Panc1 (cell line): ENCODE results near the gene HOMER2. TPM values are rescaled to one million over a fixed set of nuclear protein-coding genes. Genes with fewer than 3 reads are reported as not detected.

Experiments used
- ATAC-seq: fragments of 200-7000 bp; cut with Tn5 transposase; 2 replicates; pipeline ENCODE4 v1.9.1; 2020; ENCODE audit warnings: mild to moderate bottlenecking, moderate library complexity
- BruUV-seq: library from RNA; stranded (reverse); fragments of 400-500 nt; replicated peaks from 2 replicates; lab custom pipeline; 2021; lab: Mats Ljungman, UMichigan
- CTCF ChIA-PET: fragments of 300-600 bp; sonication (Branson Sonifier 250); formaldehyde crosslinking; loops from one replicate; lab custom pipeline; 2022; ENCODE audit warnings: antibody characterized with exemption; lab: Charles Lee
- POLR2A ChIA-PET: fragments of 300-600 bp; sonication (Branson Sonifier 250); formaldehyde crosslinking; loops from one replicate; lab custom pipeline; 2022; ENCODE audit warnings: antibody characterized with exemption; lab: Charles Lee
- DNase-seq: peaks from one replicate; pipeline ENCODE4 v3.0.0-alpha.2; 2010; ENCODE audit warnings: low read depth, low spot score
- H3K27ac ChIP-seq: 2 replicates; pipeline ENCODE4 v1.5.1; 2011; ENCODE audit warnings: mild to moderate bottlenecking, low read length, inconsistent platforms
- H3K27me3 ChIP-seq: fragments of 200-500 bp; sonication (Bioruptor generic); 2 replicates; pipeline ENCODE4 v1.6.0; 2014; ENCODE audit warnings: low read length, inconsistent platforms; ENCODE audit not compliant: control insufficient read depth, insufficient read depth
- H3K36me3 ChIP-seq: fragments of 200-500 bp; sonication (Bioruptor generic); 2 replicates; pipeline ENCODE4 v1.5.1; 2014; ENCODE audit warnings: inconsistent platforms, mild to moderate bottlenecking, low read length, moderate library complexity; ENCODE audit not compliant: control insufficient read depth, insufficient read depth
- H3K4me1 ChIP-seq: 2 replicates; pipeline ENCODE4 v1.5.1; 2011; ENCODE audit warnings: inconsistent platforms, mild to moderate bottlenecking, low read length, moderate library complexity; ENCODE audit not compliant: control insufficient read depth, insufficient read depth
- H3K4me3 ChIP-seq, 2 experiments: 2 replicates each; pipeline ENCODE4 v1.5.1; 2011 to 2012; ENCODE audit warnings: low read depth in 2 of 2, low read length in 2 of 2, mild to moderate bottlenecking in 2 of 2, inconsistent platforms in 1 of 2, moderate library complexity in 1 of 2
- H3K9me3 ChIP-seq: fragments of 200-500 bp; sonication (Bioruptor generic); 2 replicates; pipeline ENCODE4 v1.5.1; 2014; ENCODE audit warnings: low read depth, mild to moderate bottlenecking, inconsistent platforms, low read length, moderate library complexity; ENCODE audit not compliant: control insufficient read depth, insufficient read depth
- POLR2AphosphoS5 ChIP-seq: IDR thresholded peaks from 2 replicates; pipeline ENCODE4 v1.6.1; 2012; ENCODE audit warnings: mild to moderate bottlenecking, low read depth, low read length, moderate library complexity
- REST ChIP-seq, 2 experiments: IDR thresholded peaks; 2 replicates each; pipeline ENCODE4 v1.6.1; 2011 to 2012; ENCODE audit warnings: low read depth in 2 of 2, control low read depth in 1 of 2, low read length in 1 of 2, mild to moderate bottlenecking in 1 of 2, moderate library complexity in 1 of 2; ENCODE audit not compliant: insufficient read depth in 1 of 2
- SIN3A ChIP-seq: IDR thresholded peaks from 2 replicates; pipeline ENCODE4 v1.6.1; 2012; ENCODE audit warnings: low read depth, mild to moderate bottlenecking, low read length, moderate library complexity, borderline replicate concordance; ENCODE audit not compliant: insufficient read depth
- TCF7L2 ChIP-seq: IDR thresholded peaks from 2 replicates; pipeline ENCODE4 v1.6.1; 2011; ENCODE audit warnings: mild to moderate bottlenecking, low read depth, low read length, inconsistent platforms
- in situ Hi-C: cut with HindIII; loops from 2 replicates; pipeline ENCODE4 v1.10.0; 2016; ENCODE audit warnings: low sequenced_read_pairs, low pct_unique_long_range_greater_than_20kb
- intact Hi-C: fragments of 100-400 bp; cut with micrococcal nuclease; formaldehyde crosslinking; loops from one replicate; pipeline ENCODE4 v1.10.0; 2022; ENCODE audit not compliant: unreplicated experiment
- total RNA-seq: library from RNA; stranded (reverse); gene quantifications from one replicate; pipeline ENCODE4 v1.2.1, GENCODE V29; 2021; ENCODE audit not compliant: unreplicated experiment
- TF ChIP-seq, protein P1 (sequence below): fragments of 450-650 bp; IDR thresholded peaks from 2 replicates; pipeline ENCODE4 v1.5.1; 2017; ENCODE audit warnings: mild to moderate bottlenecking

The HOMER2 gene
- total RNA-seq, 1 experiment from 2014 or later = 35.9 TPM

DNA sequence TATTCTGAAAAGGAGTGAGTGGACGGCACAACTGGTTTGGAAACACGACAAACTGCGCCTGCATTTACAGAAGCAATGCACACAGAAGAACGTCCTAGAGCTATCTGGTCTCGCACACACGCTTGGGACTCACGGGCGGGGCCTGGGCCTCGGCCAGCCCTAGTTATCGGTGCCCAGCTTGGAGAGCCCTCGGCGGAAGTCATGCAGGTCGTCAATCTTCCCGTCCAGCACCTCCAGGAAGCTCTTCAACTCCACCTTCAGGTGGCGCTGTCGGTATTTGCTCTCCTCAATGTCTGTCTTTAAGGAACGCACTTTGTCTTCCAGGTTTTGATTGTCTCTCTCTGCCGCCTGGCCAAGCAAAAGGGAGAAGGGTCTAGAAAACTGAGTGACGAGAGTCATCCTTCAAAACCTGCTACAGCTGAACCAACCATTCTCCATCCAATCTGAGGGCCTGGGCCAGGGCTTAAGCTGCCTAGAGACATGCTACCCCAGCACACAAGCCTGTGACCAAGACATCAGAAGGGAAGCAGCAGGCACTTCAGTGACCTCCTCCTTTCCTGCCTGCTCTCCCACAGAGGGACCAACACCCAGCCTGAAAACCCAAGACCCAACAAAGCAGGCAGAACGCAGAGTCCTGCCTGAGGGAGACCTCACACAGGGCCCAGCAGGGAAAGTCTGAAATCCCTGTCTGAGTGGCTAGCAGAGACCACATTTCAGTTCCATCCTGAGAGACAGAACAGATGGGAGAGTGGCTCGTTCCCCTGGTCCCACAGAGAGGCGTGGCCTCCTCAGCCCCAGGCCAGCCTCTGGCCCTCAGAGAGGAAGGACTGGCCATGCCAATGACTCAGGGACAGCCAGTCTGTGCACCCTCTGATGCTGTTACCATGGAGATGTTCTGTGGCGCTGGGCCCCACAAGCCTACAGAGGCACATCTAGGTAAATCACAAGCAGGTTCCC, 102.7 kb downstream of the HOMER2 start:
- POLR2A ChIA-PET = no interaction called here
- CTCF ChIA-PET = interaction anchor here (0.8 to 1.2 kb wide), 3 partner anchors 143 to 307 kb away, joined by 3 to 10 read pairs (median 5); no protein-coding TSS in a partner anchor
- Histone ChIP-seq H3K36me3 (no peaks in the 10 kb centered on the region), H3K27me3 (no peaks in the 10 kb centered on the region), H3K4me1 (no peaks in the 10 kb centered on the region), H3K4me3 (no peak overlapping the region), H3K27ac (no peak overlapping the region), H3K9me3 (no peaks in the 10 kb centered on the region)
- no TSS peak for BruUV-seq
- DNase-seq = peak; percentile 35
- intact Hi-C loops = loop anchor here (2.0 kb wide), 1 partner anchor 151 kb away; no protein-coding TSS in a partner anchor
- in situ Hi-C loops = no loop called here
- TF ChIP-seq, protein P1, sequence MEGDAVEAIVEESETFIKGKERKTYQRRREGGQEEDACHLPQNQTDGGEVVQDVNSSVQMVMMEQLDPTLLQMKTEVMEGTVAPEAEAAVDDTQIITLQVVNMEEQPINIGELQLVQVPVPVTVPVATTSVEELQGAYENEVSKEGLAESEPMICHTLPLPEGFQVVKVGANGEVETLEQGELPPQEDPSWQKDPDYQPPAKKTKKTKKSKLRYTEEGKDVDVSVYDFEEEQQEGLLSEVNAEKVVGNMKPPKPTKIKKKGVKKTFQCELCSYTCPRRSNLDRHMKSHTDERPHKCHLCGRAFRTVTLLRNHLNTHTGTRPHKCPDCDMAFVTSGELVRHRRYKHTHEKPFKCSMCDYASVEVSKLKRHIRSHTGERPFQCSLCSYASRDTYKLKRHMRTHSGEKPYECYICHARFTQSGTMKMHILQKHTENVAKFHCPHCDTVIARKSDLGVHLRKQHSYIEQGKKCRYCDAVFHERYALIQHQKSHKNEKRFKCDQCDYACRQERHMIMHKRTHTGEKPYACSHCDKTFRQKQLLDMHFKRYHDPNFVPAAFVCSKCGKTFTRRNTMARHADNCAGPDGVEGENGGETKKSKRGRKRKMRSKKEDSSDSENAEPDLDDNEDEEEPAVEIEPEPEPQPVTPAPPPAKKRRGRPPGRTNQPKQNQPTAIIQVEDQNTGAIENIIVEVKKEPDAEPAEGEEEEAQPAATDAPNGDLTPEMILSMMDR = peak; percentile 85
- TF ChIP-seq TCF7L2 (no peak), POLR2AphosphoS5 (no peak), REST (IDR thresholded peaks at IDR 0.05; ENCODE audit: insufficient read depth in 1 of 2, low read depth in 2 of 2, low read length in 1 of 2) (no peak), SIN3A (no peak)
- peak; percentile 87 for ATAC-seq

DNA sequence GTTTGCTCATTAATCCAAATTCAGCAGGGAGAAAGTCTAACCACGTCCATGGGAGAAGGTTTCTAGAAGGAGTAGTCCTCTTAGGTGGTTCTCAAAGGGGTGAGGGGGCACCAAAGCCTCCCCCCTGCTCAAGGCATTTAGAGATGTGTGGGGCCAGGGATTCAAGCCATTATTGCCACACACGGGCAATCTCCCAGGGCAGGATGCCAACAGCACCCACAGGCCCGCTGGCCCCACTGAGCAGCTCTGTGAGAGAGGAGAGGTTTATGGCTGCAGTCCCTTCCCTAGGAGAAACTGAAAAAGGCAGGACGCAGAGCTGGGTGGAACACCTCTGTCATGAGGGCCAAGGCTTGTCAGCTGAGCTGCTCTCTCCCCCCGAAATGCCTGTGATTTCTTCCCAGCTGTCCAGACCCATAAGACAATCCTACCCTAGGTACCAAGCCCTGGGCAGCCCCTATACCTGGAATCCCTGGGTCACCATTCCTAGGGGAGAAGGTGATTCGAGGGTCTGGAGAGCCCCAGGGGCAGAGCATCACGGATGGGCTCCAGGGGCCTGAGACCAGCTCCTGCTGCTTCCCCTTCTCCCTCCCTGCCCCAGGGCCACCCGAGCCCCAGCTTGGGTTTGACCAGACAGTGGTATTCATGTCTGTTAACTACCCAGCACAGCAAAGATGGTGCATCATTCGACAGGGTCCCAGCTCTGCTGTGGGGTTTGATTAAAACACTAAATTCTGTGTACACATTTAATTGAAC, 104.1 kb downstream of the HOMER2 start:
- Histone ChIP-seq H3K27ac (no peak overlapping the region), H3K27me3 (no peaks in the 10 kb centered on the region), H3K4me3 (no peak overlapping the region), H3K36me3 (no peaks in the 10 kb centered on the region; the same call in 1 of the 2 replicates), H3K4me1 (no peaks in the 10 kb centered on the region), H3K9me3 (no peaks in the 10 kb centered on the region)
- no peak for DNase-seq
- no peak for ATAC-seq
- POLR2A ChIA-PET = interaction anchor here (0.5 kb wide), 1 partner anchor 1924 kb away, joined by 4 read pairs; no protein-coding TSS in a partner anchor
- BruUV-seq = no TSS peak
- in situ Hi-C loops = no loop called here
- TF ChIP-seq, protein P1 = no peak
- no peak for TF ChIP-seq SIN3A
- no peak for TF ChIP-seq POLR2AphosphoS5
- TF ChIP-seq REST (IDR thresholded peaks at IDR 0.05; ENCODE audit: insufficient read depth in 1 of 2, low read depth in 2 of 2, low read length in 1 of 2) = no peak
- CTCF ChIA-PET = interaction anchor here (1.0 kb wide), 1 partner anchor 151 kb away, joined by 4 read pairs; no protein-coding TSS in a partner anchor
- intact Hi-C loops = no loop called here
